Liver (tissue), 3 donors: ENCODE data around the gene IRF4.

Experiments used
- CTCF ChIP-seq: fragments of 150-350 bp; IDR thresholded peaks from 2 replicates; pipeline ENCODE4 v1.5.1; 2017; ENCODE audit warnings: improper control_type of control experiment, low read depth, low read length; ENCODE audit not compliant: missing input control
- RAD21 ChIP-seq, 2 donors: IDR thresholded peaks; 2 replicates each; pipeline ENCODE4 v1.6.1; 2016; ENCODE audit warnings: antibody characterized with exemption in 2 of 2, mild to moderate bottlenecking in 2 of 2
- TF ChIP-seq, protein P1 (sequence below): IDR thresholded peaks from 2 replicates; pipeline ENCODE4 v1.6.1; 2016; ENCODE audit warnings: antibody characterized with exemption
- donor health status: healthy.
- donor health status: healthy.

DNA sequence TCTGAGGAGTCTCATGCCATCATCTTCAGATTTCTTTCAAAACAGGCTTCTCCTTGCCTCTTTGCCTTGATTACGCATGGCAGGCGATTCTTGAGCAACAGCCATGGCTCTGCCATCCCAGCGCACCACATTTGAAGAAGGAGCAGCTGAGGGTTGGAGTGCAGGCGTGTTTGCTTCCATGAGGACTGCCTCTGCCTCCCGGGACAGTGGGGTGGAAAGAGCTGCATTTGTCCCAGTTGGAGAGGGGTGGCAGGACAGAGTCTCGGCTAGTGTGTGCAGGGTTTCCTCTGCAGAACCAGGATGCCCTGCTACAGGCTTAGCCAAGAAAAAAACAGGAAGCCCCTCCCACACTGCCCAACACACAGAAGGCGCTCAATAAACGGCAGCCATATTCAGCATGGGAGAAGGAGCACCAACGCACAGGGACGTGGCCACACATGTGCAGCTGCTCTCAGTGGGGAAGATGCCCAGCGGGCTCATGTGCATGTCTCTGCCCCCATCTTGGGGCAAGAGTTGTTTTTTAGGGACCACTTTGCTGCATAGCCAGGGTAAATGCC, 36.6 kb downstream of the IRF4 start:
- TF ChIP-seq, protein P1, sequence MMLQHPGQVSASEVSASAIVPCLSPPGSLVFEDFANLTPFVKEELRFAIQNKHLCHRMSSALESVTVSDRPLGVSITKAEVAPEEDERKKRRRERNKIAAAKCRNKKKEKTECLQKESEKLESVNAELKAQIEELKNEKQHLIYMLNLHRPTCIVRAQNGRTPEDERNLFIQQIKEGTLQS: no peak
- no peak for TF ChIP-seq RAD21 (IDR thresholded peaks at IDR 0.05)
- TF ChIP-seq CTCF: no peak
